PFSK-1 (cell line): ENCODE measurements around the gene LGALS1.

Source experiments
- POLR2AphosphoS5 ChIP-seq: IDR thresholded peaks from 2 replicates; pipeline ENCODE4 v1.6.1; 2012; ENCODE audit warnings: low read depth, mild to moderate bottlenecking, control low read depth, low read length, moderate library complexity
- REST ChIP-seq, 2 experiments: IDR thresholded peaks; 2 replicates each; pipeline versions ENCODE4 v1.6.1 to v1.8.0; 2011 to 2012; ENCODE audit warnings: low read depth in 2 of 2, low read length in 2 of 2, control low read depth in 1 of 2, inconsistent platforms in 1 of 2, mild to moderate bottlenecking in 1 of 2, moderate library complexity in 1 of 2; ENCODE audit not compliant: insufficient read depth in 1 of 2
- SIN3A ChIP-seq: IDR thresholded peaks from 2 replicates; pipeline ENCODE4 v1.6.1; 2012; ENCODE audit warnings: mild to moderate bottlenecking, low read length, moderate library complexity, borderline replicate concordance; ENCODE audit not compliant: insufficient read depth

GRCh38 chr22:37663521-37664140, 11.8 kb upstream of the LGALS1 start:
- TF ChIP-seq REST (IDR thresholded peaks at IDR 0.05; ENCODE audit: insufficient read depth in 1 of 2, low read depth in 2 of 2, low read length in 2 of 2) = no peak
- no peak for TF ChIP-seq POLR2AphosphoS5
- no peak for TF ChIP-seq SIN3A
